GM10847 (cell line): ENCODE data around the gene PLEKHM3.

Experiments
- POLR2A ChIP-seq: IDR thresholded peaks from 2 replicates; pipeline ENCODE4 v1.6.1; 2011; ENCODE audit not compliant: insufficient read length; ENCODE audit errors: extremely low read depth

Gene PLEKHM3

DNA sequence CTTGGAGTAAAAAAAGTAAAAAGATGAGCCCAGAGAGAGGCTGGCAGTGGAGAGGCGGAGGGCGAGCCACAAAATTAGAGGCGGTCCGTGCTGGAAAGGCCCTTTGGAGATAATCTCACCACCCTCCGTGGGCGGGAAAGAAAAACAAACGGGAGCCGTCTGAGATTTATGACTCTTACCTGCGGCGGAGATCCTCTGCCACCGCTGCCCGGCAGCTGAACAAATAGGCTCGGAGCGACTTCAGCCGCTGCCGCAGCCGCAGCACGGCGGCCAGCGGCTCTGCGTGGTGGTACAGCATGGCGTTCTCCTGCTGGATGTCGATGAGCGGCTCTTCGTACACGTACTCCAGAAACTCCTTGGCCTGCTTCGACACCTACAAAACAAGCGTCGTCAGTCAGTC, 94.6 kb downstream of the PLEKHM3 start:
- TF ChIP-seq POLR2A, result no peak

DNA sequence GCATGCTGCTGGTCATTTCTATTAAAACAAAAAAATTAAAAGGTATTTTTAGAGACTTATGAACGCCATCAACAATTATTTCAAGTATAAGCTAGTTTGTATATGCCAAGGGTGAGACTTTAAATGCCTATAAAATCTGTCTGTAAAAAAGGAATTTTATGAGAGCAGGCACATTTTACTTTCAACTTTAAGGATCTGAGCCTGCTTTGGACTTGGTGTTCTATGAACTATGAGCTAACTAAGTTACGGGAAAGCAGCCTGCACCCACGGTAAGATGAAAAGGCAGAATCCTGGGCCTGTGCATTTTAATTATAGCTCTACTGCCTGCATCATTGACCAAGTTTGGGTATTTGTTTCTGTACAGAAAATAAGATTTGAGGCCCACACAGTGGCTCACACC, 95.4 kb downstream of the PLEKHM3 start:
- TF ChIP-seq POLR2A, result no peak

DNA sequence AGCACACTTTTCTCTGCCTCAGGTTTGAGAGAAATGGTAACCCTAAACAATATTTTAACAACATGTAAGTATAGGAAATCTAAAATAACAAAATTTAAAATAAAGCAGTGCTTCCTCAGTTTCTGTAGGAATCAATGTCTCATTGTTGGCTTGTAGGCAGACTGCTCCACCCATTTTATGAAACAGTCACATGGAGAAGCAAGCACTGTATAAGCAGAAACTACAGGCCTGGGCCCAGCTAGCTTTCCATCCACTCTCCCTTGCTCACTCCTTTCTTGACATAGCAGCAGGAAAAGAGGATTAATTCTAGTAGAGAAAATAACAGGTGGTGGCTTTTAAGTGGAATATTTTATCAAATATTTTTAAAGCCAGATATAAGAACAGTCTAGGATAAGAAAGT, 97.2 kb downstream of the PLEKHM3 start:
- TF ChIP-seq POLR2A, result no peak

DNA sequence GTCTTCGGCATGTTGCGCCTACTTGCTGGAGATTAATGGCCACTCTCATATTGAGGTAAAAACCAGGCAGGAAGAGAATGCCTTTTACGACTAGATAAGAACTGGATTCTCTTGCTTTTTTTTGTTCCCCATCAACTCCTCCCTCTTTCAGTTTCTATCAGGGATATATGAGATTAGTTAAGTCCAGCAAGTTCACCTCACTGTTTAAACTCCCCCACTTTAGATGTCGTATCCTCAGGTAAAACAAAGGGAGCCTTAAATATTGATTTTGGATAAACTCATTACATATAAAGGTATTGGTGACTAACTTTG, 98.4 kb downstream of the PLEKHM3 start:
- no peak for TF ChIP-seq POLR2A

DNA sequence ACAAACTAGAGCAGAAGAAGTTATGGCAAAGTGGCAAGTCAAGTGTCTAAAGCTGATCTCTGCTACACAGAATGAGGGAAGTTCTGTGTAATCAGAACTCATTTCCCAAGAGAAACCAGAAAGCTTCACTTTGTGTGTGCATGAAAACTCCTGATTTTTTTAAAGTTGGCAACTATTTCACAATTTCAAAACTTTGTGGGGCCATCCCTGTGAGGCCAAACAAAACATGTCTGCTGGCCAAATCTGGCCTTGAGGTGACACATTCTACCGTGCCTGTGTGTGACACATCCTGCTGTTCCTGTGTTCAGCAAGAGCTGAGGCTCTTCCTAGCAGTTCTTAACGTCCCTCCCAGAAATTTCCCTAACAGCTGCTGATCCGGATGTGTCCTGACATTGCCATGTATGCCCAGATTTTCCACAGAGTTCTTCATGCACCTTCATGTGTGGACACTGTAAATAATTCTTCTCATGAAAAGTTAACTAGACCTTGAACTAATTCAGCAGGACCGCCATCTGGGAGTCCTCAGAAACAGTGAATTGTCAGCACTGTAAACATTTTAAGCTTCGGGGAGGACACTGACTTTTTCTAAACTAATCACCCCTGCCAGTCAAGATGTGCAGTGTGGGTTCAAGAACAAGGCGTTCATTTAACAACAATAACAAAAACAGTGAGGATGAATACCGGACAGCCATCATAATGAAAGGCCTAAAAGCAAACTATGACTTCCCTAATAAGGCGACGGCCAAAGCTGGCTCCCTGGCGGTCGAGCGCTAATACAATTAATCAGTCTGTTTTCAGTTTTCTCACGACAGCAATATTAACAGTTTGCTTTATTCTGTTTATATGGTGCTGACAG, 99.0 kb downstream of the PLEKHM3 start:
- TF ChIP-seq POLR2A, result no peak

DNA sequence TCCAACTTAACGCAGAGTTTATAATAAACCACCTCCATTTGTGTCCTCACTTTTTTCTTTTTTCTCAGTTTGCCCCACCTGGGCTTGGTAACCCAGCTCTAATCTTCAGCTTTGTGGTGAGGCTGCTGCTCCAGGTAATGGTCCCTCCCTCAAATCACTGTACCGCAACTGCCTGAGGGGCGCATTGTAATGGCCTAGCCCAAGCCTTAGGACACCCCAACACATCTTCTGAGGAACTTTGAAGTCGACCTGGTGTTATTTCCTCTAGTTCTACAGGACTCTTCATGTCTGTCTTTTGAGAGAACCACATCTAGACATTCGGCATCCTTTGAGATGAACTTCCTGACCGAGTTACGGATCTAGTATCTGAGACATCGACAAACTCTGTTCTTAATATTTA, 99.7 kb downstream of the PLEKHM3 start:
- no peak for TF ChIP-seq POLR2A

DNA sequence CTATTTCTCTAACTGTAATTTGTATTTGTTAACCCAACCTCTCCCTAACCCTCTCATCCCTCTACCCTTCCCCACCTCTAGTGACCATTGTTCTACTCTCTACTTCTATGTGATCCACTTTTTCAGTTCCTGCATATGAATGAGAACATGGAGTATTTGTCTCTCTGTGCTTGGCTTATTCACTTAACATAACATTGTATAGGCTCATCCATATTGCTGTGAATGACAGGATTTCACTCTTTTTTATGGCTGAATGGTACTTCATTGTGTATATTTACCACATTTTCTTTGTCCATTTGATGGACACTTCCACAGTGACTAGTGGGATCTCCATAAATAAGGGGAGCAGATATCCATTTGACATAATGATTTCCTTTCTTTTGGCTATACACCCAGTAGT, 103.7 kb downstream of the PLEKHM3 start:
- no peak for TF ChIP-seq POLR2A

DNA sequence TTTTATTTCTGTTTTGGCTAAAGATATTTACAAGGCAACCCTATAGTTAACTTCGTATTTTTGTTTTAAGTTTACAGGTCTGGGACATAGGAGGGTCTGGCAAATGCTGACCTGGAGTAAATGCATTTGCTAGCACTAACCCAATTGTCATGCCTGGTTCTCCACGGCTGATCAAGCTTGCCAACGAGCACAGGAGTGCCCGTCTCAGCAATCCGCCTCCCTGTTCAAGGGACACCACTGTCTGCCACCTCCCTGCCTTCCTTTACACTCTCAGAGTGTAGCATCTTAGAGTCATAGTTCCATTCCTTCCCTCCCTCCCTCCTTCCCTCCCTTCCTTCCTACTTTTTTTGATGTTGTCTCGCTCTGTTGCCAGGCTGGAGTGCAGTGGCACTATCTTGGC, 104.6 kb downstream of the PLEKHM3 start:
- no peak for TF ChIP-seq POLR2A

DNA sequence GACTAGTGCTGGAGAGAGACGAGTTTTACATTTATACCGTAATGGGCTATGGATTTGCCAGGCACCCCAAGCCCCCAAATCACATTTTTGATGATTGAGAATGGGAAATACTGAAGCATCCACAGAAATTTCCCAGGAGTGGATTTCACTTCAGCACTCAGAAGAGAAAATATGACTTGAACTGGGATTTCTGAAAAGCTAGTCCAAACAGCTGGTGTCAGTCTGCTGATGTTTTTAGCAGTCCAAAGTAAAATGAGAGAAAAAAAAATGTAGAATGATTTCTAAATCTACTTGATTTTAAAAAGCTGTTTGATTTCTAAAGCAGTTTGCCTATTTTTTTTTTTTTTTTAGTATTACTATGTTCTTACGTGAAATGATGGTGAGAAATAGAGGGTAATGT, 105.0 kb downstream of the PLEKHM3 start:
- TF ChIP-seq POLR2A, result no peak

DNA sequence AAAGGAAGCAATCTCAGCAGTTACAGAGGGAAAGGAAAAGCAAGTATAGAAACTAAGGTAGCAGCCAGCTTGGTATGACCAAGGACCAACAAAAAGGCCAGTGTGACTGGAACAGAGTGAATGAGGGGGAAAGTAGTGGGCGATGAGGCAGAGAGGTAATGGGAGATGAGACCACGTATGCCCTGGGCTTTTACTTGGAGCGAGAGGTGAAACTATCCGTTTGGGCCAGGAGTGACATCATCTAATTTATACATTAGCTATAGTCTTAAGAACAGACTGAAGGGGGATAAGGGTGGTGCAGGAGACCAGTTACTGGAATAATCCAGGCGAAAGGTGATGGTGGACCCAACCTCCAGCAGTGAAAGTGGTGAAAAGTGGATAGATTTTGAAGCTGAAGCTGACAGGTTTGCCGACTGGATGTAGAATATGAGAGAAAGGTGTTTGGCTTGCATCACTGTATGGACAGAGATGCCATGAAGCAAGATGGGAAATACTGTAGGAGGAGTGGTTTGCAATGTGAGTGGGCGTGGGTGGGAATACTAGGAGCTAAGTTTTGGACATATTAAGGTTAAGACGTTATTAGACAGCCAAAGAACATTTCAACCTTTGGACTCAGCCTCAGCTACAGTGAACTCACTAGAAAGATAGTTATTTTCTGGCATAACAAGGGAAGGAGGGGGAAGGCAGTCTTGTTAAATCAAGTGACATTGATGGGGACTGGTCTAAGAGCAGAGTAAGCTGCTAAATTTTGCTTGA, 106.0 kb downstream of the PLEKHM3 start:
- no peak for TF ChIP-seq POLR2A

DNA sequence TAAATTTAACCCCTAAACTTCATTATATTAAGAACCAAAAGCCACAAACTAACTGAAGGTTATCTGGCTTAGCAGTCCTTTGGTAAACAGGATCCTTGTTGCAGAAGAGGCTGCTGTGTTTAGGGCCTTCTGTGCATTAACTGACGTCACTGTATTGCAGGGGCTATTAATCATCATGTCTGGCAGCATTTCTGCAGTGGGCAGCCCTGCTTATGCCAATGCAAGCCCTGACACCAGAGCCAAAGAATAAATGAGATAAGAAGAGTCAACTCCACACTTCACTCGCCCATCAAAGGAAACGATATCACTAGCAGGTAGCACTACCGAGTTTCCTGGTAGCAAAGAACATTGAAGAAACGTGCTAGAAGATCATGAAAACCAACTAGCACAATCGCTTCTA, 110.6 kb downstream of the PLEKHM3 start:
- TF ChIP-seq POLR2A, result no peak

DNA sequence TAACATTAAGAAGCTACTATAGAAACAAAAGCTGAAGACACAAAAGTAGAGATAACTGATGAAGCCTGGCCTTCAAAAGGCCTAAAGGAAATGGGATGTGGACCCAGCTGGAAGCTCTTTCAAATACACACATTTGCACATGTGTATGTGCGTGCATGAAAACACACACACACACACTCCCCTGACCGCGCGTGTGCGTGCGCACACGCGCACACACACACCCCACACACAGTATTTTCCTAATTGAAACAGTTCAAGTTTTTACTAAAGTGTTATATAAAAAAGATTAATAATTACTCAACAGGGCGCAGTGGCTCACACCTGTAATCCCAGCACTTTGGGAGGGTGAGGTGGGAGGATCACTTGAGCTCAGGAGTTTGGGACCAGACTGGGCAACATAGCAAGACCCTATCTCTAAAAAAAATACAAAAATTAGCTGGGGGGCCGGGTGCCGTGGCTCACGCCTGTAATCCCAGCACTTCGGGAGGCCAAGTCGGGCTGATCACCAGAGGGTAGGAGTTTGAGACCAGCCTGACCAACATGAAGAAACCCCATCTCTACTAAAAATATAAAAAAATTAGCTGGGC, 111.5 kb downstream of the PLEKHM3 start:
- no peak for TF ChIP-seq POLR2A

DNA sequence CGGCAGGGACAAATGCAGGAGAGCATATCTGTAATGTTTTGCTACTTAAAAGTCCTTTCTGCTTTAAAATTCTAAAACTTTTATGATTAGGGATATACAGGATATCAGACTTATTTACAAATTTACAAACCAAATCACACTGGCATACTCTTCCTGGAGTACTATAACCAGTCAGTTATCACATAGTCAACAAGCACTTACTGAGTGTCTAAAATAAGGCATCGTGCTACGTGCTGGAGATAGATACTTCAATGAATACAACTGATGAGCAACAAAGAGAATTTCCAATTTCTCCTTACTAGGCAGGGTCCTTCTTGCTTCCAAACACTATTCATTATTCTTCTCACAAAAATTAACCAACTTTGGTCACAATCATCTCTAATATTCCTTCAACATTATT, 113.5 kb downstream of the PLEKHM3 start:
- TF ChIP-seq POLR2A, result no peak

DNA sequence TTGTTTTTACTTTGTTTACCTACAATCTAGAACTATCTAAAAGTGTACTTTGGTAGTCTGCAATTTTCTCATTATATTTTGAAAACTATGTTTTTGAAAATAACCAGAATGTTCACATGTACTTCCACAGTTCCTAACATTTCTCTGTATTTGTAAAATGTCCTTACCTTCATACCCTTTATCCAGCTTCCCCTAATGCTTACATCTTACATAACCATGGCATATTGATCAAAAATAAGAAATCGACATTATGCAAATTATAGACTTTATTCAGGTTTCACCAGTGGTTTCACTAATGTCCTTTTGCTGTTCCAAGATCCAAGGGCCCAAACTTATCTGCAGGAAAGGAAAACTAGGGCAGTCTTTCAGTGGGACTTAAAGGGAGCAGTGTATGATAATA, 114.1 kb downstream of the PLEKHM3 start:
- no peak for TF ChIP-seq POLR2A

DNA sequence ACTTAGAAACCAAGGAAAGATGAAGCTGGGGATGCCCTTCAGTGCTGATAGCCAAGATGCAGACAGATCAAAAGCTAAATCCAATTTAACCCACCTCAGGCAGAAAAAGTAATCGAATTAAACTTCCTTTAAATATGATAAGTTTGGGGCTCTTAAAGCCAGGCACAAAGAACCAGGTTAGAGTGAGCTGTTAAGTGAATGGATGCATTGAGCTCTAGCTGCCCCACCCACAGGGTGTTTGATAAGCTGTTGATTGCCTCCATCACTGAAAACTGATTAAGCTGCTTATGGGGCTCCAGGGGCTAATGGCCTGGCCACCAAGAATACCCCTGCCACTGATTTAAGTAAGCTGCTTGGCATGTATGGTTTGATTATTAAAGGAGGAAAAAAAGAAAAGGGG, 119.8 kb downstream of the PLEKHM3 start:
- TF ChIP-seq POLR2A, result no peak

DNA sequence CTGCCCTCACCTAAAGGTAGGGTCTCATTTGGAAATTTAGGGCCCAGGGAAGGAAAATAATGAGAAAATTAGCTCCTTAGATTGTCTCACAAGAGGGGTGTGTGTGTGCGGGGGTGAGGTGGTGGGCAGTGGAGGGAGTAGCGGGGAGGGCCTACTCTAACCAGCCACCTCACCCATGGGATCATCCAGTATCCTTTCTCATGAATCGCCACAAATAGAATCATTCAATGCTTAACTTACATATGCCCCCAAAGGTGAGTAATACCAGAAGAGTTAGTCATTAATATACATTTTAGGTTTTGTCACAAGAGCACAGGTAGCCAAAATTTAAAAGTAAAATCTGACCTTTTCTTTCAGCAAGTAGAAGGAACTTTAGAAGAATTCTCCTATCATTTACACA, 122.1 kb downstream of the PLEKHM3 start:
- no peak for TF ChIP-seq POLR2A
